SK-N-SH (cell line): ENCODE results near the gene ZIC1. TPM values are rescaled to one million over a fixed set of nuclear protein-coding genes. Genes with fewer than 3 reads are reported as not detected.

ENCODE experiments used
- CTCF ChIA-PET: fragments of 300-600, 350-600 bp; formaldehyde crosslinking; extraction: SDS; loops from one replicate; lab custom pipeline; 2021; lab: Yijun Ruan, JAX
- POLR2A ChIA-PET: fragments of 350-600 bp; sonication (Branson Sonifier 250); formaldehyde crosslinking; extraction: SDS; loops from one replicate; lab custom pipeline; 2020; ENCODE audit warnings: antibody characterized with exemption, inconsistent platforms; lab: Yijun Ruan, JAX
- DNase-seq: peaks from one replicate; pipeline ENCODE4 v3.0.0; 2012
- H2AFZ ChIP-seq: fragments of 200-600 bp; sonication (generic); 2 replicates; pipeline ENCODE4 v1.8.1; 2016; ENCODE audit warnings: antibody characterized with exemption, mild to moderate bottlenecking, low read depth
- H3F3A ChIP-seq: fragments of 200-600 bp; sonication (generic); replicated peaks from 2 replicates; pipeline ENCODE3; 2016; ENCODE audit warnings: antibody characterized with exemption, mild to moderate bottlenecking; ENCODE audit not compliant: insufficient read depth
- H3K27ac ChIP-seq, 2 experiments: fragments of 200-500 bp in 1 of 2; fragments of 200-600 bp in 1 of 2; sonication (Bioruptor generic) in 1 of 2; sonication (generic), shearing (Covaris generic) in 1 of 2; 2 replicates each; pipeline versions ENCODE4 v1.5.1 to v1.6.1; 2014 to 2016; ENCODE audit warnings: low read depth in 2 of 2, inconsistent platforms in 1 of 2, low read length in 1 of 2, mild to moderate bottlenecking in 1 of 2, mixed read lengths in 1 of 2
- H3K27me3 ChIP-seq: fragments of 200-600 bp; sonication (generic), shearing (Covaris generic); 2 replicates; pipeline ENCODE4 v1.6.1; 2016; ENCODE audit warnings: mixed run types; ENCODE audit not compliant: insufficient read depth
- H3K36me3 ChIP-seq, 2 experiments: fragments of 200-500 bp in 1 of 2; fragments of 200-600 bp in 1 of 2; sonication (Bioruptor generic) in 1 of 2; sonication (generic) in 1 of 2; replicated peaks in 1 of 2; 2 replicates each; pipeline versions ENCODE3 to v1.5.1; 2014 to 2016; ENCODE audit warnings: low read length in 1 of 2, mild to moderate bottlenecking in 1 of 2; ENCODE audit not compliant: insufficient read depth in 2 of 2, control insufficient read depth in 1 of 2
- H3K4me1 ChIP-seq, 2 experiments: fragments of 200-500 bp in 1 of 2; fragments of 200-600 bp in 1 of 2; sonication (Bioruptor generic) in 1 of 2; sonication (generic), shearing (Covaris generic) in 1 of 2; 2 replicates each; pipeline versions ENCODE4 v1.5.1 to v1.6.1; 2014 to 2016; ENCODE audit warnings: low read depth in 1 of 2, low read length in 1 of 2, mixed run types in 1 of 2; ENCODE audit not compliant: insufficient read depth in 2 of 2, control insufficient read depth in 1 of 2
- H3K4me2 ChIP-seq: fragments of 200-600 bp; sonication (generic), shearing (Covaris generic); 2 replicates; pipeline ENCODE4 v1.6.1; 2017; ENCODE audit warnings: mixed run types
- H3K4me3 ChIP-seq, 2 experiments: fragments of 200-500 bp in 1 of 2; fragments of 200-600 bp in 1 of 2; sonication (Bioruptor generic) in 1 of 2; sonication (generic), shearing (Covaris generic) in 1 of 2; 2 replicates each; pipeline versions ENCODE4 v1.5.1 to v1.8.1; 2014 to 2016; ENCODE audit warnings: low read depth in 2 of 2, inconsistent platforms in 1 of 2, low read length in 1 of 2, mild to moderate bottlenecking in 1 of 2, mixed read lengths in 1 of 2, moderate library complexity in 1 of 2
- H3K79me2 ChIP-seq: fragments of 200-600 bp; sonication (generic); 2 replicates; pipeline ENCODE4 v1.8.1; 2017; ENCODE audit warnings: mild to moderate bottlenecking; ENCODE audit not compliant: insufficient read depth
- H3K9ac ChIP-seq: fragments of 200-600 bp; sonication (generic); 2 replicates; pipeline ENCODE4 v1.6.1; 2017; ENCODE audit warnings: mixed run types
- H3K9me2 ChIP-seq: fragments of 200-600 bp; sonication (generic); 2 replicates; pipeline ENCODE4 v1.6.1; 2017; ENCODE audit warnings: mixed run types
- H3K9me3 ChIP-seq: fragments of 200-600 bp; sonication (generic); 2 replicates; pipeline ENCODE4 v1.6.1; 2017; ENCODE audit warnings: mixed run types, mild to moderate bottlenecking, moderate library complexity
- H4K20me1 ChIP-seq: fragments of 200-600 bp; sonication (generic); 2 replicates; pipeline ENCODE4 v1.6.1; 2017; ENCODE audit warnings: mild to moderate bottlenecking, mixed run types; ENCODE audit not compliant: insufficient read depth
- EZH2phosphoT487 ChIP-seq: fragments of 200-600 bp; sonication (generic); IDR thresholded peaks from 2 replicates; pipeline ENCODE4 v1.6.1; 2017; ENCODE audit warnings: low read depth, mixed run types, mild to moderate bottlenecking, antibody characterized with exemption, moderate library complexity, borderline replicate concordance
- FOXJ3 ChIP-seq: sonication (generic); formaldehyde crosslinking; IDR thresholded peaks from 2 replicates; pipeline ENCODE4 v1.5.1; 2020; ENCODE audit warnings: mild to moderate bottlenecking, missing genetic modification reagents
- GATA2 ChIP-seq: sonication (generic); formaldehyde crosslinking; IDR thresholded peaks from 2 replicates; pipeline ENCODE4 v1.5.0; 2020; ENCODE audit warnings: mild to moderate bottlenecking, missing genetic modification reagents
- NRF1 ChIP-seq: IDR thresholded peaks from 2 replicates; pipeline ENCODE4 v1.6.1; 2012; ENCODE audit warnings: low read depth, mild to moderate bottlenecking, low read length
- RCOR1 ChIP-seq: fragments of 150-350 bp; IDR thresholded peaks from 2 replicates; pipeline ENCODE4 v1.6.1; 2017; ENCODE audit warnings: antibody characterized with exemption, low read length
- RFX5 ChIP-seq: IDR thresholded peaks from 2 replicates; pipeline ENCODE4 v1.6.1; 2012; ENCODE audit warnings: mild to moderate bottlenecking, improper control_type of control experiment, low read length
- SIN3A ChIP-seq: IDR thresholded peaks from 2 replicates; pipeline ENCODE4 v1.6.1; 2012; ENCODE audit warnings: low read depth, mild to moderate bottlenecking, low read length, moderate library complexity, borderline replicate concordance
- WGBS: methylation state at CpG from one replicate; pipeline ENCODE4 v1.1.6; 2017; ENCODE audit warnings: low lambda C conversion rate; 5-methylcytosine and 5-hydroxymethylcytosine counted together
- polyA plus RNA-seq, 3 experiments: library from polyadenylated mRNA; depleted of rRNA; stranded (reverse); fragments of >200 nt; gene quantifications; 2 replicates each; pipeline ENCODE4 v1.2.3, GENCODE V29; 2012

ZIC1 gene
- polyA plus RNA-seq, 1 of the 3 experiments (the other 2 are of a cell fraction) = 16.7 TPM

GRCh38 chr3:147408188-147409100 lies 721 bp upstream of the ZIC1 start:
- TF ChIP-seq NRF1 (no peak), RFX5 (no peak), GATA2 (CRISPR knock-in tag) (no peak), FOXJ3 (CRISPR knock-in tag) (no peak), SIN3A (no peak)
- no peaks in the 10 kb centered on the region; a peak in 1 of 4 replicates for H3K4me1 ChIP-seq
- H3K4me3 ChIP-seq = peak overlapping the region; percentile 47 to 69
- H3K9me2 ChIP-seq = no peaks in the 10 kb centered on the region
- H3K79me2 ChIP-seq = no peaks in the 10 kb centered on the region
- peak overlapping the region; percentile 76 for H3K4me2 ChIP-seq
- no peaks in the 10 kb centered on the region for H3F3A ChIP-seq
- H3K27ac ChIP-seq = no peak overlapping the region
- WGBS = 36% methylated on average over 28 of the region's 28 CpGs
- peak overlapping the region; percentile 71; the same call in 1 of the 2 replicates for H2AFZ ChIP-seq
- H4K20me1 ChIP-seq = no peaks in the 10 kb centered on the region
- H3K27me3 ChIP-seq = peaks cover 75% of the 10 kb centered on the region
- no peaks in the 10 kb centered on the region for H3K36me3 ChIP-seq
- CTCF ChIA-PET = interaction anchor here (0.7 kb wide), 1 partner anchor 15 kb away, joined by 4 read pairs; no protein-coding TSS in a partner anchor
- no peak for DNase-seq
- POLR2A ChIA-PET = interaction anchor here (1.0 kb wide), 1 partner anchor 15 kb away, joined by 4 read pairs; no protein-coding TSS in a partner anchor
- H3K9ac ChIP-seq = peak overlapping the region; percentile 59; the same call in 1 of the 2 replicates
- no peaks in the 10 kb centered on the region for H3K9me3 ChIP-seq

GRCh38 chr3:147410116-147410525 lies 956 bp downstream of the ZIC1 start:
- ChIA-PET POLR2A (interaction anchor here (1.4 kb wide), 1 partner anchor 16 kb away, joined by 6 read pairs; no protein-coding TSS in a partner anchor), CTCF (interaction anchor here (0.6 kb wide), 1 partner anchor 16 kb away, joined by 3 read pairs; no protein-coding TSS in a partner anchor)
- Histone ChIP-seq H3K9me3 (no peaks in the 10 kb centered on the region), H3K9me2 (no peaks in the 10 kb centered on the region), H3K27me3 (peaks cover 75% of the 10 kb centered on the region), H4K20me1 (no peaks in the 10 kb centered on the region), H3K36me3 (no peaks in the 10 kb centered on the region), H2AFZ (no peak overlapping the region), H3K27ac (no peak overlapping the region), H3K4me1 (no peaks in the 10 kb centered on the region; a peak in 1 of 4 replicates), H3K79me2 (no peaks in the 10 kb centered on the region), H3K4me2 (peak overlapping the region; percentile 76; the same call in 1 of the 2 replicates), H3K4me3 (peak overlapping the region in 1 of 2 experiments; percentile 47; a peak in 2 of 4 replicates), H3F3A (no peaks in the 10 kb centered on the region), H3K9ac (no peak overlapping the region)
- DNase-seq = no peak
- 42% methylated on average over 19 of the region's 52 CpGs for WGBS
- no peak for TF ChIP-seq EZH2phosphoT487
- no peak for TF ChIP-seq RCOR1
